ENCODE data around the gene HAO1.

Gene HAO1

GRCh38 chr20:7903429-7903828 lies 36.8 kb downstream of the HAO1 start:
- TF ChIP-seq POLR2A (IDR thresholded peaks at IDR 0.05; ENCODE audit: low read depth, low read length) (no peak), TAF1 (IDR thresholded peaks at IDR 0.05; ENCODE audit: low read depth, low read length) (no peak), POU2F2 (IDR thresholded peaks at IDR 0.05; ENCODE audit: low read depth, low read length) (no peak), POLR2AphosphoS5 (IDR thresholded peaks at IDR 0.05; ENCODE audit: low read depth, low read length) (no peak), PAX5 (IDR thresholded peaks at IDR 0.05; ENCODE audit: insufficient read depth, low read length, severe bottlenecking) (no peak), SPI1 (IDR thresholded peaks at IDR 0.05; ENCODE audit: low read depth, low read length) (no peak)
- DNase-seq (ENCODE audit: insufficient read length, low spot score): no peak
- no peak for FAIRE-seq

GRCh38 chr20:7902879-7903278 lies 37.4 kb downstream of the HAO1 start:
- TF ChIP-seq POU2F2 (IDR thresholded peaks at IDR 0.05; ENCODE audit: low read depth, low read length) (no peak), TAF1 (IDR thresholded peaks at IDR 0.05; ENCODE audit: low read depth, low read length) (no peak), SPI1 (IDR thresholded peaks at IDR 0.05; ENCODE audit: low read depth, low read length) (no peak), POLR2AphosphoS5 (IDR thresholded peaks at IDR 0.05; ENCODE audit: low read depth, low read length) (no peak), POLR2A (IDR thresholded peaks at IDR 0.05; ENCODE audit: low read depth, low read length) (no peak), PAX5 (IDR thresholded peaks at IDR 0.05; ENCODE audit: insufficient read depth, low read length, severe bottlenecking) (no peak)
- DNase-seq (ENCODE audit: insufficient read length, low spot score) (no peak), FAIRE-seq (no peak)

- FAIRE-seq: no peak
- DNase-seq (ENCODE audit: insufficient read length, low spot score): no peak
- TF ChIP-seq PAX5 (IDR thresholded peaks at IDR 0.05; ENCODE audit: insufficient read depth, low read length, severe bottlenecking) (no peak), POLR2A (IDR thresholded peaks at IDR 0.05; ENCODE audit: low read depth, low read length) (no peak), POU2F2 (IDR thresholded peaks at IDR 0.05; ENCODE audit: low read depth, low read length) (no peak), TAF1 (IDR thresholded peaks at IDR 0.05; ENCODE audit: low read depth, low read length) (no peak), POLR2AphosphoS5 (IDR thresholded peaks at IDR 0.05; ENCODE audit: low read depth, low read length) (no peak), SPI1 (IDR thresholded peaks at IDR 0.05; ENCODE audit: low read depth, low read length) (no peak)
These were observed 42.4 kb downstream of the HAO1 start for GRCh38 chr20:7897781-7898364.

- no peak for DNase-seq (ENCODE audit: insufficient read length, low spot score)
- no peak for FAIRE-seq
- TF ChIP-seq POLR2A (IDR thresholded peaks at IDR 0.05; ENCODE audit: low read depth, low read length) (no peak), POU2F2 (IDR thresholded peaks at IDR 0.05; ENCODE audit: low read depth, low read length) (no peak), SPI1 (IDR thresholded peaks at IDR 0.05; ENCODE audit: low read depth, low read length) (no peak), PAX5 (IDR thresholded peaks at IDR 0.05; ENCODE audit: insufficient read depth, low read length, severe bottlenecking) (no peak), TAF1 (IDR thresholded peaks at IDR 0.05; ENCODE audit: low read depth, low read length) (no peak), POLR2AphosphoS5 (IDR thresholded peaks at IDR 0.05; ENCODE audit: low read depth, low read length) (no peak)
These were observed 47.1 kb downstream of the HAO1 start for GRCh38 chr20:7893014-7893730.

GRCh38 chr20:7891705-7892104 lies 48.6 kb downstream of the HAO1 start:
- DNase-seq (ENCODE audit: insufficient read length, low spot score) (no peak), FAIRE-seq (no peak)
- TF ChIP-seq POLR2AphosphoS5 (IDR thresholded peaks at IDR 0.05; ENCODE audit: low read depth, low read length): no peak
- TF ChIP-seq POU2F2 (IDR thresholded peaks at IDR 0.05; ENCODE audit: low read depth, low read length): no peak
- TF ChIP-seq PAX5 (IDR thresholded peaks at IDR 0.05; ENCODE audit: insufficient read depth, low read length, severe bottlenecking): no peak
- TF ChIP-seq TAF1 (IDR thresholded peaks at IDR 0.05; ENCODE audit: low read depth, low read length): no peak
- TF ChIP-seq POLR2A (IDR thresholded peaks at IDR 0.05; ENCODE audit: low read depth, low read length): no peak
- no peak for TF ChIP-seq SPI1 (IDR thresholded peaks at IDR 0.05; ENCODE audit: low read depth, low read length)

GRCh38 chr20:7889736-7890135 lies 50.5 kb downstream of the HAO1 start:
- TF ChIP-seq POLR2AphosphoS5 (IDR thresholded peaks at IDR 0.05; ENCODE audit: low read depth, low read length) (no peak), TAF1 (IDR thresholded peaks at IDR 0.05; ENCODE audit: low read depth, low read length) (no peak), POU2F2 (IDR thresholded peaks at IDR 0.05; ENCODE audit: low read depth, low read length) (no peak), POLR2A (IDR thresholded peaks at IDR 0.05; ENCODE audit: low read depth, low read length) (no peak)
- FAIRE-seq (no peak), DNase-seq (ENCODE audit: insufficient read length, low spot score) (no peak)

GRCh38 chr20:7883741-7884140 lies 56.5 kb downstream of the HAO1 start:
- DNase-seq (ENCODE audit: insufficient read length, low spot score): no peak
- no peak for FAIRE-seq
- TF ChIP-seq POU2F2 (IDR thresholded peaks at IDR 0.05; ENCODE audit: low read depth, low read length): no peak
- TF ChIP-seq POLR2AphosphoS5 (IDR thresholded peaks at IDR 0.05; ENCODE audit: low read depth, low read length): no peak
- no peak for TF ChIP-seq PAX5 (IDR thresholded peaks at IDR 0.05; ENCODE audit: insufficient read depth, low read length, severe bottlenecking)

- no peak for FAIRE-seq
These were observed 56.9 kb downstream of the HAO1 start for GRCh38 chr20:7883309-7883708.

GRCh38 chr20:7882076-7882475 lies 58.2 kb downstream of the HAO1 start:
- TF ChIP-seq POLR2A (IDR thresholded peaks at IDR 0.05; ENCODE audit: low read depth, low read length) (no peak), PAX5 (IDR thresholded peaks at IDR 0.05; ENCODE audit: insufficient read depth, low read length, severe bottlenecking) (no peak), POU2F2 (IDR thresholded peaks at IDR 0.05; ENCODE audit: low read depth, low read length) (no peak), SPI1 (IDR thresholded peaks at IDR 0.05; ENCODE audit: low read depth, low read length) (no peak), POLR2AphosphoS5 (IDR thresholded peaks at IDR 0.05; ENCODE audit: low read depth, low read length) (no peak), TAF1 (IDR thresholded peaks at IDR 0.05; ENCODE audit: low read depth, low read length) (no peak)
- no peak for DNase-seq (ENCODE audit: insufficient read length, low spot score)
- FAIRE-seq: no peak

More at GRCh38 chr20:7883309-7883708, 56.9 kb downstream of the HAO1 start:
- no peak for DNase-seq (ENCODE audit: insufficient read length, low spot score)
- no peak for TF ChIP-seq POLR2A (IDR thresholded peaks at IDR 0.05; ENCODE audit: low read depth, low read length)
- no peak for TF ChIP-seq SPI1 (IDR thresholded peaks at IDR 0.05; ENCODE audit: low read depth, low read length)
- no peak for TF ChIP-seq POU2F2 (IDR thresholded peaks at IDR 0.05; ENCODE audit: low read depth, low read length)
- TF ChIP-seq TAF1 (IDR thresholded peaks at IDR 0.05; ENCODE audit: low read depth, low read length): no peak
- TF ChIP-seq PAX5 (IDR thresholded peaks at IDR 0.05; ENCODE audit: insufficient read depth, low read length, severe bottlenecking): no peak
- TF ChIP-seq POLR2AphosphoS5 (IDR thresholded peaks at IDR 0.05; ENCODE audit: low read depth, low read length): no peak

Measured in GM12891 (cell line).